ENCODE results near the gene CMBL.

DNA sequence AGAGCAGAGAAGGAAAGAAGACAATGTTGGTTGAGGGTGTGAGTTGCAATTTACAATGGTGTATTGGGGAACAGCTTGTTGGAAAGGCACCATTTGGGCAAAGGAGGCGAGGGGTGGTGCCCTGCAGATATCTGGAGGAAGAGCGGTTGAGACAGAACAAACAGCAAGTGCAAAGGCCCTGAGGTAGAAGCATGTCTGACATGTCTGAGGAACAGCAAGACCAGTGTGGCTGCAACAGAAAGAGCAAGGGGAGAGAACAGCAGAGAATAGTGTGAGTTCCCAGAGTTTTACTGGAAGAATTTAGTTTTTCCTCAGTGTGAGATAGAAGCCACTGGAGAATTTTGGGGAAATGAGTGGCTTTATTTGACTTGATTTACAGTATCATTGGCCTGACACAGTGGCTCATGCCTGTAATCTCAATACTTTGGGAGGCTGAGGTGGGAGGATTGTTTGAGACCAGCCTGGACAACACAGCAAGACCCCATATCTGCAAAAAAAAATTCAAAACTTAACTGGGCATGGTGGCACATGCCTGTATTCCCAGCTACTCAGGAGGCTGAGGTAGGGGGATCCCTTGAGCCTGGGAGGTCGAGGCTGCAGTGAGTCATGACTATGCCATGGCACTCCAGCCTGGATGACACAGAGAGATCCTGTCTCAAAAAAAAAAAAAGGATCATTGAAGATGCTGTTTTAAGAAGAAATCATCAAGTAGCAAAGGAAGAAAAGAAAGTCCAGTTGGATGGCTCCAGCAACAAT, 13.6 kb downstream of the CMBL start:
- TF ChIP-seq EZH2 (IDR thresholded peaks at IDR 0.05) (no peak), POLR2AphosphoS5 (IDR thresholded peaks at IDR 0.05; ENCODE audit: borderline replicate concordance, low read depth, low read length) (no peak)
